HL-60/S4 treated with retinoic acid at 250 ng/mL for 4 days and 3 days (cell line): Measurements from ENCODE around the gene PPP1R3E.

ENCODE experiments used
- in situ Hi-C: fragments of 300-500 bp; cut with MboI; formaldehyde crosslinking; loops from 2 replicates; pipeline ENCODE4 v1.7.0; 2022; ENCODE audit warnings: low sequenced_read_pairs

The PPP1R3E gene

DNA sequence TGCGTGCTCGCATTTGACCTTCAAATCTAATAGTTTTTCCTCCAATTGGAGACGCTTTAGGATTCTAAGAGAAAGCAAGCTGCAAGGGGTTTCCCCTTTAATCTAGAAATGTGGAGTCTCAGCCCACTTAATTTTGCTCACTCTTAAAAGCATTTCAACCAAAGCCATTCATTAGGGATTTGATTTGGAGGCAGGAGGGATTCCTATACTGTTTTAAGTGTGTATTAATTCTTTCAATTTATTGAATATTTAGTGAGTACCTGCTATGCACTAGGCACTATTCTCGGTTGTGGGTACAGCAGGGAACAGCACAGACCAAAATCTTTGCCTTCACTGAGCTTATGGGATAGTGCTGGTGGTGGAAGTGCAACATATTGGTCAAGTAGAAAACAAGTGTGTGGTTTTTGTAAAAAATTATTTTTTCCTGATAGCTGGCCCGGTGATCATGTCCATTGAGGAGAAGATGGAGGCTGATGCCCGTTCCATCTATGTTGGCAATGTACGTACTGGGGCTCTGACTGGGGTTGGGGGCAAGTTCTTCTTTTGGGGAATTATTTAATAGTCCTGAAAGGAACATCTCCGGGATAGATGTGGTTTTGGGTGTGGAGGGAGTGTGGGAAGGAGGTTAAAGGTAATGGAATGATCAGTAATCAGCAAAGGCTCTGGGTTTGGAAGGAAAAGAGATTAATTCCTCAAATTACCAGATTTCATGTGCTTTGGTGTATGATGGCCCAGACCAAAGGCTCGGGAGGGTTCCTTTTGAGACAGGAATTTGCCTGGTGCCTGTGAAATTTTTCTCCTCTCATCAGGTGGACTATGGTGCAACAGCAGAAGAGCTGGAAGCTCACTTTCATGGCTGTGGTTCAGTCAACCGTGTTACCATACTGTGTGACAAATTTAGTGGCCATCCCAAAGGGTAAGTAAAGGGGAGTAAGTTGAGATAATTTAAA, 20.2 kb upstream of the PPP1R3E start:
- in situ Hi-C loops, result no loop called here

DNA sequence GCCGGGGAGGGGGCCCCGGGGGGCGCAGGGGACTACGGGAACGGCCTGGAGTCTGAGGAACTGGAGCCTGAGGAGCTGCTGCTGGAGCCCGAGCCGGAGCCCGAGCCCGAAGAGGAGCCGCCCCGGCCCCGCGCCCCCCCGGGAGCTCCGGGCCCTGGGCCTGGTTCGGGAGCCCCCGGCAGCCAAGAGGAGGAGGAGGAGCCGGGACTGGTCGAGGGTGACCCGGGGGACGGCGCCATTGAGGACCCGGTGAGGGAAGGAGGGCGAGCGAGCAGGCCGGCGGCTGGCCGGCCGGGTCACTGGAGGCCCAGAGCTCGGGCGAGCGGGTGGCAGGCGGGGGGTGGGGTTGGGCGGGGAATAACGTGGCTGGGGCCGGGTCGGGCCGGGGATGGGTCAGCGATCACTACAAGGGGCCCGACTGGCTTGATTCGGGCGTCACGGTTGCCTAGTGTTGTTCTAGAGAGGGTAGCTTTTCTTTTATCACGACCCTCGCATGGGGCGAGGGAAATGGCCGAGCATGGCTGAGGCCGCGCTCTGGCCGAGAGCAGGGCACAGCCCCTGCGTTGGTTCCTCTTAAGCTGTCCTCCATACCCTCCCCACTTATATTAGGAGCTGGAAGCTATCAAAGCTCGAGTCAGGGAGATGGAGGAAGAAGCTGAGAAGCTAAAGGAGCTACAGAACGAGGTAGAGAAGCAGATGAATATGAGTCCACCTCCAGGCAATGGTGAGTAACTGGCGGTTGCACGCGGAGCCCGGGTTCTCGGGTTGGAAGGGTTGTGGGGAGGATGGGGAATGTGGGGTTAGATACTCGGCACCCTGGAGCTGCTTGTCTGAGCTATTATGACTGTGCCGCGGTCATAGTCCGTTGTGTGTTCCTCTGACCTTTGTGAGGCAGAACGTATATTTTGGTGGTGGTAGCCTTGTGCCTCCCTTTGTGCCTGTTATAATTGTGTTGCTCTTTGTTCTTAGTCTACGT, 19.2 kb upstream of the PPP1R3E start:
- in situ Hi-C loops, result no loop called here

DNA sequence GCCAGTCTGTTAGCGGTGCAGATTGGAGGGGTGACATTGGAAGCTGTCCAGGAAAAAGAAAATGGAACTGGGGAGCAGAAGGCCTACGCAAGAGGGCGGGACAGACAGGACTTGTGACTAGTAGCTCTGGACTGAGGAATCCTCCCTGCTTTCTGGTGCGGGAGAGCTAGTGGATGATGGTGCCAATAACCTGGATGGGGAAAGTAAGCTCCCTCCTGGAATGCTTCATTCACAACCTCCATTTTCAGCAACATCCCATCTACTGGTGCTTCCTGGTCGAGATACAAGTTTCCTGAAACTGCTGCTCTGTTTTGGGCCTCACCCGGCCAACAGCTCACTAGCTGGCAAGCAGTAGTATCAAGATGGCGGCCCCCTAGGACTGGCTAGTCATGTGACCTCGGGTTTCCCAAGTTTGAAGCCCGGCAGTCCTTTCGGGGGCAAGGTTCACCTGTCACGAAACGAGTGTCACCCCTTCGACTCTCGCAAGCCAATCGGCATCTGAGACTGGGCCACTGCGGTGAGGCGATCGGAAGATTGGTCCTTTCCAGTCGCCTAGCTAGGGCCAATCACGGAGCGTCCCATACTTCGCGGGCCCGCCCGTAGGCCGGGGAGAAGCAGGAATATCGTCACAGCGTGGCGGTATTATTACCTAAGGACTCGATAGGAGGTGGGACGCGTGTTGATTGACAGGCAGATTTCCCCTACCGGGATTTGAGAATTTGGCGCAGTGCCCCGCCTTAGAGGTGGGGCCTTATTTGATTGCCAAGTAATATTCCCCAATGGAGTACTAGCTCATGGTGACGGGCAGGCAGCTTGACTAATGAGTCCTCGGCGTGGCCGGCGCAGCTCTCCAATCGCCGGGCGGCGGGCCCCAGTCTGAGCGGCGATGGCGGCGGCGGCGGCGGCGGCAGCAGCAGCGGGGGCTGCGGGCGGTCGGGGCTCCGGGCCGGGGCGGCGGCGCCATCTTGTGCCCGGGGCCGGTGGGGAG, 18.2 kb upstream of the PPP1R3E start, which contains the start of gene PABPN1:
Gene PABPN1 (plus strand): TSS at position 874 of the 988 bp plus-strand sequence. CDS start 13 bp downstream, at position 887.
- in situ Hi-C loops, result no loop called here

GRCh38 chr14:23319746-23320583, 17.3 kb upstream of the PPP1R3E start:
- in situ Hi-C loops, result no loop called here

GRCh38 chr14:23316300-23316699, 13.6 kb upstream of the PPP1R3E start:
- in situ Hi-C loops, result no loop called here

DNA sequence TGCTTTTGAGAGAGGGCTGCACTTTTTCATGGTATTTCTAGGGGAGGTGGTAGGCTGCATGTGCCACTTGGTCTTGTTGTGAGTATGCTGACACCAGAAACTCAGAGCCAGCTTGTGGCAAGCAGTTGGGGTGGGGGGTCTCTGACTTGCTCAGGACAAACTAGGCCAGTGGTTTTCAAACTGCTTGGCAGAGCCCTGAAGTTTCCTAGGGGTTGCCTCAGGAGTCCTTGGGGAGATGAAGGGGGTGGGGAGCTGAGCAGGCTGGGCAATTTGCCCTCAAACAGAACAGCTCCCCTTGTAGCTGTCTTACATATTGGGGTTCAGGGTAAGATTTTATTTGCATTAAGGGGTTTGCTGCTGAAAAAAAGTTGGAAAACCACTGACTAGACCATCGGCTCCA, 7.9 kb upstream of the PPP1R3E start:
- in situ Hi-C loops, result no loop called here

GRCh38 chr14:23308721-23309445, 6.2 kb upstream of the PPP1R3E start:
- in situ Hi-C loops, result no loop called here

GRCh38 chr14:23307687-23308644, 5.3 kb upstream of the PPP1R3E start:
- in situ Hi-C loops, result no loop called here

DNA sequence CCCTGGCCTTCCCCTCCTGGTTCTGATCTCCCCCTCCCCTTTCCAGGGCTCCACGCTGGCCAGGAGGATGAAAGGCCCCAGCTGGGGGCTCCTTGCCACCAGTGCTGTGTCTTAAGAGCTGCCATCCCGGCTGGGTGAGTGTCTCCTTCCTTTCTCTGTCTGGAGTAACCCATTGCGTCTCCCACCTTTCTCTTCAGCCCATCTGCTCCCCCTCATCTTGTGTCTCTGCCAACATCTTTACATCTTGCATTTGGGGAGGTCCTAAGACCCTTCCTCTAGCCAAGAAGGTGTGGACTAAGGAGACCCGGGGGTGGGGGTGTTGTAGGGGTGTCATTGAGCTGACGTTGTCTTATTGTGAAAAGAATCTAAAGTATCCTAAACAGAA, 4.5 kb upstream of the PPP1R3E start:
- in situ Hi-C loops, result no loop called here

GRCh38 chr14:23306412-23307145, 3.9 kb upstream of the PPP1R3E start, which contains the start of gene BCL2L2:
TSS of gene BCL2L2 (plus strand) at chr14:23306833. CDS start at chr14:23307768, 935 bp downstream.
- in situ Hi-C loops, result no loop called here

GRCh38 chr14:23301969-23302289, 730 bp downstream of the PPP1R3E start:
- in situ Hi-C loops, result no loop called here

GRCh38 chr14:23301288-23301968, 1.2 kb downstream of the PPP1R3E start:
- in situ Hi-C loops, result no loop called here

DNA sequence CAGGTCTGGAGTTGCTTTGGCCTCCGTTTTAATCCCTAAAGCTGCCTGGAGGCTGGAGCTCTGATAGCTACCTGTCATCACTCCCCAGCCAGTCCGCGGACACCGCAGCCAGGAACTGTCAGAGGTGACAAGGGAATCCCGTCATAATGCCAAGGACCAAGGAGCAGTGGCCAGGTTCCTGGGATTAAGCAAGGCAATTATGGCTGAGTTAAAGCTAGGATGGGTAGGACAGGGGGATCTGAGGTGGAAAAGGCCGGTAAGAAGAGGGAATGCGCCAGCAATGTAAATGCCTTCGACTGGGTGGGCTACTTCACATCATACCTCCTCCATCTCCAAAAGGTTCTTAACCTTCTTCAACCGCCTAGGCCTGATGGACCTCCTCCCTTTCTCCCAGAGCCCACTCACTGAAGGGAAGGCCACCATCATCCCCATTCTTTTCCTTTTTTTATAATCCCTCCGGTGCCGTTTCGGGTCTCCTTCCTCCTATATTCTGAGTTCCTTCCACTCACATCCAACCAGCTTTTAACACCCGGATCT, 1.9 kb downstream of the PPP1R3E start:
- in situ Hi-C loops, result no loop called here

DNA sequence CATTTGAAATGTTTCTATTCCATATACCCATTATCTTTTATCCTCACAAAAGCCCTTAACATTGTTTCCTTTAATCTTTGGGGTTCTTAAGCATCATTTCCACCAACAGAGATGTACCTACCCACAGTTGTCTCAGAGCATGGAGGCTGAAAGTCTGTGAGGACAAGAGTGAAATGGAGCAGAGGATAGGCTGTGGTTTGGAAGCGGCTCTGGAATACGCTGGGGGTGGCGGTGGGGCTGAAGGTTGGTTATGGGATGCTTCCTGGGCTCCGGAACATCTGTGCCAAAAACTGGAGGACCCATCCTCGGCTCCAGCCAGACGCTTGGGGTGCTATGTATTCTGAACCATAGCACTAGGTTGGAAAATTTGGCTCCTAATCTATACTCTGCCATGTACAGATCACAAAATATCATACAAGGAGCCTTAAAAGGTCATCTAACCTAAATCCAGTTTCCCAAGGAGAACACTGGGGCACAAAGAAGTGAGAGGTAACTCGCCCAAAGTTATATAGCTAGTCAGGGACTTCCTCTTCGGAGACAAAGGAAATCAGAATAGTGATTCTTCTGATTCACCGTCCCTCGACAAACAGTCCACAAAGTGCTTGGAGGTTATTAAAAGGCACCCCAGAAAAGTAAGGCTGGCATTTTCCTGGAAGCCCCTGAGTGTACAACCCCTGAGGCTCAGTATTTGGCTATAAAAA, 2.5 kb downstream of the PPP1R3E start:
- in situ Hi-C loops, result no loop called here

DNA sequence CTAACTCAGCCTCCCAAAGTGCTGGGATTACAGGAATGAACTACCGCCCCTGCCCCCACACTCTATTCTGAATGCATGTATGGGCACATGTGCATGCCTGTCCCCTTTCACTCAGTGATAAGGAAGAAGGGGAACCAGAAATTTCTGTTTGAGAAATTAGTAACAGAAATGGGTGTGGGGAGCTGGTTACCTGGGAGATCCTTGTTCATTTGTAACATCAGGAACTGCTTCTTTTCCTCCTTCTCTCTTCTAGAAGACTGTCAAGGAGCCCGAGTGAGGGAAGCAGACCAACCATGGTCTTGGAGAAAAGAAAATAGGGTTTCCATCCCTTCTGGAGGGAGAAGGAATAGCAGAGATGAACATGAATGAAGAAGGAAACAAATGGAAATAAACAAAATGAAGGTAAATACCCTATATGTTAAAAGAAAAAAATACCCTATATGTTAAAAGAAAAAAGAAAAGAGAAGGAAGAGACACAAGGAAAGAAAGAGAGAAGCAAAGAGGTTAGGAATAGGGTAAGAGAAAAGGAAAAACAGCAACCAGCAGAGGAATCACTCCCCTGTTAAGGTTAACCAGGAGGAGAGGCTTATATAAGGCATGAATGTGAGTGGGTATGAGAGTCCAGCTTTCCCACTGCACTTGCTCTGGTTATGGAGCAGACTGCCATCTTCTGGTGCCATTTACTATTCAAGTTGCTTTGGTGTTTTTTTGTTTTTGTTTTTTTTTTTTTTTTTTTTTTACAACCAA, 3.3 kb downstream of the PPP1R3E start:
- in situ Hi-C loops, result no loop called here
